Endothelial cell of umbilical vein (primary cell): Measurements from ENCODE around the gene CD27. TPM values are rescaled to one million over a fixed set of nuclear protein-coding genes. Genes with fewer than 3 reads are reported as not detected.
"Not testable (repeated sequence)": the region's sequence is repeated elsewhere in the genome, so short reads cannot be mapped to it uniquely, and the experiment has no call there.

ENCODE experiments used
- BruUV-seq: library from RNA; stranded (reverse); fragments of 400-500 nt; replicated peaks from 2 replicates; lab custom pipeline; 2021; lab: Mats Ljungman, UMichigan
- CTCF ChIA-PET: fragments of 300-600, 350-600 bp; sonication (Branson Sonifier 250); formaldehyde crosslinking; loops from one replicate; lab custom pipeline; 2021; ENCODE audit warnings: antibody characterized with exemption, inconsistent platforms; lab: Charles Lee
- POLR2A ChIA-PET: fragments of 300-600, 350-600 bp; sonication (Branson Sonifier 250); formaldehyde crosslinking; loops from one replicate; lab custom pipeline; 2021; ENCODE audit warnings: antibody characterized with exemption, inconsistent platforms; lab: Charles Lee
- DNase-seq: peaks from one replicate; pipeline ENCODE4 v3.0.0-alpha.2; 2011; ENCODE audit warnings: low read depth, low spot score
- FAIRE-seq: peaks from 2 replicates; lab custom pipeline; 2011; peaks lifted over from hg19 to GRCh38; lab: Jason Lieb, UNC
- H2AFZ ChIP-seq: 2 replicates; pipeline ENCODE4 v1.6.0; 2012; ENCODE audit warnings: low read depth, low read length, control low read depth, inconsistent platforms
- H3K27ac ChIP-seq: 2 replicates; pipeline ENCODE4 v1.5.1; 2011; ENCODE audit warnings: low read depth, mild to moderate bottlenecking, control low read depth, low read length, moderate library complexity; ENCODE audit not compliant: insufficient read depth
- H3K27me3 ChIP-seq, 2 experiments: 2 replicates each; pipeline versions ENCODE4 v1.6.0 to v1.6.1; 2011; ENCODE audit warnings: low read length in 2 of 2, mixed read lengths in 1 of 2; ENCODE audit not compliant: control insufficient read depth in 2 of 2, insufficient read depth in 2 of 2
- H3K36me3 ChIP-seq, 2 experiments: 2 replicates in 1 of 2; 3 replicates in 1 of 2; pipeline ENCODE4 v1.5.1; 2011; ENCODE audit warnings: low read length in 2 of 2, mild to moderate bottlenecking in 1 of 2, moderate library complexity in 1 of 2; ENCODE audit not compliant: control insufficient read depth in 2 of 2, insufficient read depth in 2 of 2; ENCODE audit errors: extremely low read depth in 1 of 2
- H3K4me1 ChIP-seq: 3 replicates; pipeline ENCODE4 v1.5.1; 2011; ENCODE audit warnings: mild to moderate bottlenecking, low read length; ENCODE audit not compliant: control insufficient read depth, insufficient read depth; ENCODE audit errors: extremely low read depth
- H3K4me2 ChIP-seq: 2 replicates; pipeline ENCODE4 v1.6.1; 2011; ENCODE audit warnings: low read length, control low read depth, mixed read lengths; ENCODE audit not compliant: insufficient read depth
- H3K4me3 ChIP-seq, 3 experiments: fragments of 200-600 bp in 1 of 3; sonication (generic), shearing (Covaris generic) in 1 of 3; replicated peaks in 1 of 3; 2 replicates each; pipeline ENCODE4 v1.5.1; 2011 to 2016; ENCODE audit warnings: control low read depth in 3 of 3, low read length in 3 of 3, mild to moderate bottlenecking in 2 of 3, inconsistent platforms in 1 of 3, low read depth in 1 of 3, moderate library complexity in 1 of 3; ENCODE audit not compliant: insufficient read depth in 1 of 3
- H3K79me2 ChIP-seq: 2 replicates; pipeline ENCODE4 v1.6.0; 2012; ENCODE audit warnings: low read length, inconsistent platforms; ENCODE audit not compliant: control insufficient read depth, insufficient read depth
- H3K9ac ChIP-seq: replicated peaks from 2 replicates; pipeline ENCODE3; 2011; ENCODE audit warnings: low read length, control low read depth; ENCODE audit not compliant: insufficient read depth; ENCODE audit errors: extremely low read depth
- H3K9me1 ChIP-seq: replicated peaks from 3 replicates; pipeline ENCODE4 v1.6.0; 2011; ENCODE audit warnings: mild to moderate bottlenecking, low read length; ENCODE audit not compliant: control insufficient read depth, insufficient read depth; ENCODE audit errors: extremely low read depth
- H3K9me3 ChIP-seq: replicated peaks from 2 replicates; pipeline ENCODE4 v1.5.1; 2012; ENCODE audit warnings: low read length, inconsistent platforms; ENCODE audit not compliant: control insufficient read depth, insufficient read depth
- H4K20me1 ChIP-seq: replicated peaks from 2 replicates; pipeline ENCODE3; 2011; ENCODE audit warnings: mild to moderate bottlenecking, low read length; ENCODE audit not compliant: control insufficient read depth, insufficient read depth; ENCODE audit errors: extremely low read depth
- EZH2 ChIP-seq: IDR thresholded peaks from 2 replicates; pipeline ENCODE4 v1.6.1; 2012; ENCODE audit warnings: borderline replicate concordance, low read depth, mild to moderate bottlenecking, moderate library complexity, low read length, inconsistent platforms; ENCODE audit not compliant: severe bottlenecking
- FOS ChIP-seq: IDR thresholded peaks from 2 replicates; pipeline ENCODE4 v1.6.1; 2011; ENCODE audit warnings: mild to moderate bottlenecking, low read length, moderate library complexity, borderline replicate concordance; ENCODE audit not compliant: insufficient read depth
- GATA2 ChIP-seq: IDR thresholded peaks from 2 replicates; pipeline ENCODE4 v1.7.0; 2011; ENCODE audit warnings: low read depth, mild to moderate bottlenecking, moderate library complexity, mixed read lengths, low read length; ENCODE audit not compliant: insufficient read length, insufficient read depth
- JUN ChIP-seq: IDR thresholded peaks from 2 replicates; pipeline ENCODE4 v1.6.1; 2011; ENCODE audit warnings: borderline replicate concordance, low read depth; ENCODE audit not compliant: insufficient read length, insufficient read depth
- POLR2A ChIP-seq: IDR thresholded peaks from 2 replicates; pipeline ENCODE4 v1.6.1; 2012; ENCODE audit warnings: low read depth, mild to moderate bottlenecking, control low read depth, low read length
- POLR2AphosphoS5 ChIP-seq: IDR thresholded peaks from 2 replicates; pipeline ENCODE4 v1.6.1; 2012; ENCODE audit warnings: low read depth, mild to moderate bottlenecking, control low read depth, low read length, moderate library complexity; ENCODE audit not compliant: insufficient read depth
- dilution Hi-C: fragments of 300-500 bp; cut with MboI; formaldehyde crosslinking; loops from one replicate; pipeline ENCODE4 v1.15.0; 2019; ENCODE audit warnings: low sequenced_read_pairs; ENCODE audit not compliant: extremely low pct_ligation_motif_present
- intact Hi-C: fragments of 100-400 bp; cut with micrococcal nuclease; formaldehyde crosslinking; loops from one replicate; pipeline ENCODE4 v1.10.0; 2022
- polyA plus RNA-seq, 4 experiments: library from polyadenylated mRNA; depleted of rRNA in 3 of 4; stranded (reverse) in 3 of 4; unstranded in 1 of 4; fragments of >200 nt; gene quantifications; 2 replicates each; pipeline versions ENCODE4 v1.2.1 to v1.2.3, GENCODE V29; 2011 to 2012; ENCODE audit warnings: missing spikeins in 1 of 4
- total RNA-seq: library from RNA; stranded (reverse); gene quantifications from 2 replicates; pipeline ENCODE4 v1.2.3, GENCODE V29; 2021
- TF ChIP-seq, protein P1 (sequence below), 2 donors: IDR thresholded peaks; 1 replicate in 1 of 2; 2 replicates in 1 of 2; pipeline ENCODE4 v1.5.1; 2011; ENCODE audit warnings: low read length in 2 of 2, mild to moderate bottlenecking in 2 of 2, moderate library complexity in 2 of 2, control low read depth in 1 of 2, inconsistent platforms in 1 of 2, low read depth in 1 of 2; ENCODE audit not compliant: insufficient read depth in 1 of 2; ENCODE audit errors: extremely low read depth in 1 of 2

Gene CD27
- total and polyA plus RNA-seq, 2 donors (not counting 3 experiments of a cell fraction or from before 2014, with no cell fraction given) = not detected

DNA sequence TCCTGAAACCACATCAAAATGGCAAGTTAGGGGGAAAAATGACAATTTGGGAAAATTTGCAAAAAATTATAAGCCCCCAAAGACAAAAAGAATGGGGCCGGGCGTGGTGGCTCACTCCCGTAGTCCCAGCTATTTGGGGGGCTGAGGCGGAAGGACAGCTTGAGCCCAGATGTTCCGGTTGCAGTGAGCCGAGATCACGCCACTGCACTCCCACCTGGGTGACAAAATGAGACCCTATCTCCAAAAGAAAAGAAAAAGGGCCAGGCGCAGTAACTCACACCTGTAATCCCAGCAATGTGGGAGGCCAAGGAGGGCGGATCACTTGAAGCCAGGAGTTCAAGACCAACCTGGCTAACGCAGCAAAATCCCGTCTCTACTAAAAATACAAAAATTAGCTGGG is 27.7 kb downstream of the CD27 start:
- Histone ChIP-seq H3K27me3 (peaks cover 1 to 5% of the 10 kb centered on the region in 2 experiments), H2AFZ (no peak overlapping the region), H3K27ac (no peak overlapping the region), H3K4me3 (no peak overlapping the region), H3K9me3 (no peaks in the 10 kb centered on the region), H3K9ac (no peak overlapping the region), H3K79me2 (peaks cover 2% of the 10 kb centered on the region), H3K36me3 (no peaks in the 10 kb centered on the region), H3K4me1 (peaks cover 16% of the 10 kb centered on the region), H3K4me2 (no peak overlapping the region), H3K9me1 (no peaks in the 10 kb centered on the region), H4K20me1 (no peaks in the 10 kb centered on the region)
- intact Hi-C loops = no loop called here
- DNase-seq (no peak), FAIRE-seq (no peak)
- CTCF ChIA-PET = interaction anchor here (5.2 kb wide), 1 partner anchor 66 kb away, joined by 33 read pairs; no protein-coding TSS in a partner anchor
- no peak for TF ChIP-seq POLR2AphosphoS5
- TF ChIP-seq GATA2 = no peak
- TF ChIP-seq, protein P1, sequence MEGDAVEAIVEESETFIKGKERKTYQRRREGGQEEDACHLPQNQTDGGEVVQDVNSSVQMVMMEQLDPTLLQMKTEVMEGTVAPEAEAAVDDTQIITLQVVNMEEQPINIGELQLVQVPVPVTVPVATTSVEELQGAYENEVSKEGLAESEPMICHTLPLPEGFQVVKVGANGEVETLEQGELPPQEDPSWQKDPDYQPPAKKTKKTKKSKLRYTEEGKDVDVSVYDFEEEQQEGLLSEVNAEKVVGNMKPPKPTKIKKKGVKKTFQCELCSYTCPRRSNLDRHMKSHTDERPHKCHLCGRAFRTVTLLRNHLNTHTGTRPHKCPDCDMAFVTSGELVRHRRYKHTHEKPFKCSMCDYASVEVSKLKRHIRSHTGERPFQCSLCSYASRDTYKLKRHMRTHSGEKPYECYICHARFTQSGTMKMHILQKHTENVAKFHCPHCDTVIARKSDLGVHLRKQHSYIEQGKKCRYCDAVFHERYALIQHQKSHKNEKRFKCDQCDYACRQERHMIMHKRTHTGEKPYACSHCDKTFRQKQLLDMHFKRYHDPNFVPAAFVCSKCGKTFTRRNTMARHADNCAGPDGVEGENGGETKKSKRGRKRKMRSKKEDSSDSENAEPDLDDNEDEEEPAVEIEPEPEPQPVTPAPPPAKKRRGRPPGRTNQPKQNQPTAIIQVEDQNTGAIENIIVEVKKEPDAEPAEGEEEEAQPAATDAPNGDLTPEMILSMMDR (IDR thresholded peaks at IDR 0.05; ENCODE audit: extremely low read depth in 1 of 2, insufficient read depth in 1 of 2, low read depth in 1 of 2, low read length in 2 of 2) = no peak
- TF ChIP-seq FOS = no peak
- TF ChIP-seq JUN = no peak
- TF ChIP-seq POLR2A = no peak
- TF ChIP-seq EZH2 = no peak
- dilution Hi-C loops = no loop called here
- no TSS peak for BruUV-seq
- POLR2A ChIA-PET = no interaction called here

DNA sequence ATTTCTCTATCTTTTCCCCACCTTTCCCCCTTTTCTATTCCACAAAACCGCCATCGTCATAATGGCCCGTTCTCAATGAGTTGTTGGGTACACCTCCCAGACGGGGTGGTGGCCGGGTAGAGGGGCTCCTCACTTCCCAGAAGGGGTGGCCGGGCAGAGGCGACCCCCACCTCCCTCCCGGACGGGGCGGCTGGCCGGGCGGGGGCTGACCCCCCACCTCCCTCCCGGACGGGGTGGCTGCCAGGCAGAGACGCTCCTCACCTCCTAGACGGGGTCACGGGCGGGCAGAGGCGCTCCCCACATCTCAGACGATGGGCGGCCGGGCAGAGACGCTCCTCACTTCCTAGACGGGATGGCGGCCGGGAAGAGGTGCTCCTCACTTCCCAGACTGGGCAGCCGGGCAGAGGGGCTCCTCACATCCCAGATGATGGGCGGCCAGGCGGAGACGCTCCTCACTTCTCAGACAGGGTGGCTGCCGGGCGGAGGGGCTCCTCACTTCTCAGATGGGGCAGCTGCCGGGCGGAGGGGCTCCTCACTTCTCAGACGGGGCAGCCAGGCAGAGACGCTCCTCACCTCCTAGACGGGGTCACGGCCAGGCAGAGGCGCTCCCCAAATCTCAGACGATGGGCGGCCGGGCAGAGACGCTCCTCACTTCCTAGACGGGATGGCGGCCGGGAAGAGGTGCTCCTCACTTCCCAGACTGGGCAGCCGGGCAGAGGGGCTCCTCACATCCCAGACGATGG is 30.6 kb downstream of the CD27 start:
- H3K27me3 ChIP-seq, FAIRE-seq, DNase-seq, H2AFZ ChIP-seq, dilution Hi-C loops, H3K9me3 ChIP-seq, H3K36me3 ChIP-seq, H3K4me3 ChIP-seq, H3K4me1 ChIP-seq, CTCF ChIA-PET, H3K27ac ChIP-seq, BruUV-seq, H3K9me1 ChIP-seq, H3K79me2 ChIP-seq, intact Hi-C loops, POLR2A ChIA-PET, H4K20me1 ChIP-seq, H3K9ac ChIP-seq, H3K4me2 ChIP-seq: not testable (repeated sequence)
